Posterior cingulate gyrus (tissue), 11 donors: ENCODE measurements around the gene HAGH.
"Not testable (repeated sequence)": the region's sequence is repeated elsewhere in the genome, so short reads cannot be mapped to it uniquely, and the experiment has no call there.

Experiments
- DNase-seq, 10 donors: peaks; one replicate each; pipeline versions ENCODE4 v3.0.0 to v3.0.0-alpha.2; 2020 to 2021; ENCODE audit warnings: mixed read lengths in 3 of 10
- intact Hi-C: fragments of 100-400 bp; cut with DNase I; formaldehyde crosslinking; loops from one replicate; pipeline ENCODE4 v1.15.1; 2023

The HAGH gene

GRCh38 chr16:1826691-1827573 is at the start of gene HAGH, which contains the start of gene FAHD1:
HAGH (minus strand) TSS chr16:1826825; CDS start chr16:1826787, 38 bp downstream.
FAHD1 (plus strand) TSS chr16:1827206; CDS start chr16:1827239, 33 bp downstream.
- peak; percentile 91 to 99 (median 95) for DNase-seq
- intact Hi-C loops, result loop anchor here (5.0 kb wide), 1 partner anchor 55 kb away; the partner anchor contains the start of genes EME2, MRPS34 and NME3

DNA sequence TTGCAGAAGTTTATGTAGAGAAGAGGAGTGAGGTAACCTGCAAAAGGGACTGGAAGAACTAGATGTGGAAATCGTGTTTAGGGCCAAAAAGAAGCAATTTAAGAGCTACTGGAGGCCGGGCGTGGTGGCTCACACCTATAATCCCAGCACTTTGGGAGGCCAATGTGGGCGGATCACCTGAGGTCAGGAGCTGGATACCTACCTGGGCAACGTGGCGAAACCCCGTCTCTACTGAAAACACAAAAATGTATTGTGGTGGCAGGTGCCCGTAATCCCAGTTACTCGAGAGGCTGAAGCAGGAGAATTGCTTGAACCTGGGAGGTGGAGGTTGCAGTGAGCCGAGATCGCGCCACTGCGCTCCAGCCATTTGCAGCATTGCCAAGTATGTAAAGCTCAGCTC is 49.4 kb upstream of the HAGH start:
- DNase-seq, intact Hi-C loops: not testable (repeated sequence)

- DNase-seq, result no peak
- intact Hi-C loops, result no loop called here
Measured at GRCh38 chr16:1874854-1875253, 48.2 kb upstream of the HAGH start.

GRCh38 chr16:1871974-1872635 is 45.5 kb upstream of the HAGH start, which contains the start of gene MEIOB:
MEIOB (minus strand) TSS chr16:1872164; CDS start chr16:1868175, 3,989 bp downstream.
- intact Hi-C loops, result no loop called here

DNA sequence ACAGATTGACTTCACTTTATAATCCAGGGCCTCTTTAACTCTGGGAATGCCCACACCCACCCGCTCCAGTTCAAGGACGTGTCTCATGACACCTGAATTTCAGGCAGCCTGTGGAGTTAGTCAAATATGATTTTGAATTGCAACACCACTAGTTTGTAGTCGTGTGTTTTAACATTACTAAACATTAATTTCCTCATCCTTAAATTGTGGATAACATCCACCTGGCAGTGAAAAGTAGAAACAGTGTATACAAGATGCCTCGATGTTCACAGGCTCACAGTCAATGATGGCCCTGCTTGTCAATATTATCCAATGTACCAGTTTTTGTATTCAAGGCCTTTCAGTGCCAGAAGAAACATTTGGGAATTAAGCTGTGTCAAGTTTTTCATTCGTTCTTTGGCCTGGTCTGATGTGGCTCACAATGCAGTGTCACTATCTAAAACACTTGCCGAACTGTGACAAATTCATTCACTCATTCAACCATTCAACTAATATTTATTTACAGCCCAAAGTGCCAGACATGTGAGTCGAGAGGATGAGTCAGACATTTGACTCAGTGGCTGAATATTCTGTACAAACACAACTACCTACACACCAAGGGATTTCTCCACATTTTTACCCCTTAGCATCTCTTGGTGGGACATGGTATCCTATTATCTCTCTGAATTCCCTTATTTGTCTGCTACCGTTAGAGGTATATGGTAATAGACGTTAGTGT is 43.9 kb upstream of the HAGH start:
- no peak for DNase-seq
- intact Hi-C loops, result no loop called here

More at GRCh38 chr16:1871974-1872635, 45.5 kb upstream of the HAGH start, which contains the start of gene MEIOB:
- peak in 4 of 10 donors; percentile 15 to 87 (median 20) for DNase-seq

DNA sequence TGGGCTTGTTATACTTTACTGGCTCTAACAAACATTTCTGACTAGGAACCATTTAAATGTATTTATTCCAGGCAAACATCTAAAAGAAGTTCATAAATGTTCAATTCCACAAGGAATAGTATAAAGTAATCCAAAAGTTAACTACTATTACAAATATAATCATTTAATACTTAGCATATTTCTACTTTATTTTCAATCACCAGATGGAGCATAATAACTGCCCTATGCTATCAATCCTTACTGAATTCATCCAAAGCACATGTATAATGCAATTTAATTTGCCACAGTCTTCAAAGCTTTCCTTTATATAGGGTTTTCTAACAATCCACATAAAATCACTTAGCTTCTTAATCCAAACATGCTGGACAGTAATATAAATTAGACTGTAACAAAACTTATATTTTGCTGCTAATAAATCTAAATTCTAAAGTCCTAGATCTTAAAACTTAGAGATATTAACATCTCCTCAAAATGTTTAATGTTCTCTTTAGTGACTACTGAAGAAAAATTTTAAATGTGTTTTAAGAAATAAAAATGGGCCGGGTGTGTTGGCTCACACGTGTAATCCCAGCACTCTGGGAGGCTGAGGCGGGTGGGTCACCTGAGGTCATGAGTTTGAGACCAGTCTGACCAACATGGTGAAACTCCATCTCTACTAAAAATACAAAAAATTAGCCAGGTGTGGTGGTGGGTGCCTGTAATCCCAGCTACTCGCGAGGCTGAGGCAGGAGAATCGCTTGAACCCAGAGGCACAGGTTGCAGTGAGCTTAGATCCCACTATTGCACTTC is 39.5 kb upstream of the HAGH start:
- DNase-seq, result no peak
- intact Hi-C loops, result no loop called here

DNA sequence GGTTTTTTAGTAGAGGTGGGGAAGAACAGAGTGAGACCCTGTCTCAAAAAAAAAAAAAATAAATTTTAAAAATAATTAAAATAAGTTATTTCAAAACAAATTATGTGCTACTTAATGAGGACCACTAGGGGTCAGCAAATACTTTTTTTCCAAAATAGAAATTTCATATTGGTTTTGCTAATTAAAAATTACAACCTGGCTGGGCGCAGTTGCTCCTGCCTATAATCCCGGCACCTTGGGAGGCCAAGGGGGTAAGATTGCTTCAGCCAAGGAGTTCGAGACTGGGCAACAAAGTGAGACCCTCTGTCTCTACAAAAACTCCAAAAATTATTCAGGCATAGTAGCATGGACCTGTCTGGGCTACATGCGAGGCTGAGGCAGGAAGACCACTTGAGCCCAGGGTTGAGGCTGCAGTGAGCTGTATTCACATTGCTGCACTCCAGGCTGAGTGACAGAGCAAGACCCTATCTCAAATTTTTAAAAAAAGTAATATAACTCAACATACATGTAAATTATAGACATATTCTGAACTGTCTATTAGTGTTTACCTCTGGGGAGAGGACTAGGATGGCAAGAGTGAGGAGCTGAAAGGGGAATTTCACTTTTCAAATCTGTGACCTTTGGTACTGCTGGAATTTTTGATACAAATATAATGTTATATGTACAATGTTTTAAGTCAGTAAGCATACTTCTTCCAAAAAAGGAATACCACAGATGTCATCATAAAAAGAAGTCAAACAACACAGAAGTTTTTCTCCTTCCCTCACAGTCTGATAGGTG is 37.2 kb upstream of the HAGH start:
- DNase-seq, result no peak
- intact Hi-C loops, result loop anchor here (1.0 kb wide), 1 partner anchor 65 kb away; no protein-coding TSS in a partner anchor

GRCh38 chr16:1862394-1862793 is 35.8 kb upstream of the HAGH start:
- DNase-seq, result no peak
- intact Hi-C loops, result no loop called here

- intact Hi-C loops, result no loop called here
Measured at GRCh38 chr16:1861730-1862129, 35.1 kb upstream of the HAGH start.

GRCh38 chr16:1859650-1860049 is 33.0 kb upstream of the HAGH start:
- no peak for DNase-seq
- intact Hi-C loops, result no loop called here

More at GRCh38 chr16:1861730-1862129, 35.1 kb upstream of the HAGH start:
- no peak for DNase-seq

- intact Hi-C loops, result no loop called here
- no peak for DNase-seq
Measured at GRCh38 chr16:1858189-1858865, 31.7 kb upstream of the HAGH start.

DNA sequence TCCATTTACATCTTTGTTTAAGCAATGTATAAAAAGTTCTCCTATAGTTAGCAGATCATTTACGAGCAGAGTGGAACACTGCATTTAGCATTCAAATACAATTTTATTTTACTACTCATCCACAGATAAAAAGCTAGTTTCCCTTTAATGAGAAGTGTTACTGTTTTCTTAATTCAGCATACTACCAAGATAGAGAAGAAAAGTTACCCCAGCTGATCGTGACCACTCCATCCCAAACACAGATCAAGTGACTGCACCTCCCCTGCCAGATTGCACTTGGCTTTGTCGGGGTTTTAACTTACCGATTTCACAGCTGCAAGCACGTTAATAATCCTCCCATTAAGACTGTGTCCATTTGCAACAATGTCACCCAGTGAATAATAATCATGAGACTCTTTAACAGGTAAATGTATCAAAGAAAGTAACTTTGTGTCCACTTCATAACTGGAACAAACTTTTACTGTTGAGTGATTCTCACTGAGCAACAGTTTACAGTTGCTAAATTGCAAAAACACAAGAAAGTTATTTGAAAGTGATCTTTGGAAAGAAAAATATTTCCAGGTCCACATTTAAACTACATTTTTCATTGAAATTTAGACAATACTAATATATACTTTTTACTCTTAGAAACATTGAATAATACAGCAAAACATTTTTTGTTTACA is 30.9 kb upstream of the HAGH start:
- intact Hi-C loops, result no loop called here
- DNase-seq, result no peak

- no peak for DNase-seq
- intact Hi-C loops, result no loop called here
Measured at GRCh38 chr16:1851793-1852192, 25.2 kb upstream of the HAGH start.

- DNase-seq, result no peak
- intact Hi-C loops, result no loop called here
Measured at GRCh38 chr16:1850981-1851380, 24.4 kb upstream of the HAGH start.

- DNase-seq, result no peak
- intact Hi-C loops, result no loop called here
Measured at GRCh38 chr16:1846416-1846815, 19.8 kb upstream of the HAGH start.

- no peak for DNase-seq
- intact Hi-C loops, result no loop called here
Measured at GRCh38 chr16:1845985-1846384, 19.4 kb upstream of the HAGH start.

GRCh38 chr16:1839554-1839953 is 12.9 kb upstream of the HAGH start:
- intact Hi-C loops, result no loop called here
- no peak for DNase-seq

GRCh38 chr16:1834096-1834495 is 7.5 kb upstream of the HAGH start:
- no peak for DNase-seq
- intact Hi-C loops, result no loop called here
